ENCODE data around the gene SP110. TPM values are rescaled to one million over a fixed set of nuclear protein-coding genes. Genes with fewer than 3 reads are reported as not detected.

Gene SP110
- total and polyA plus RNA-seq, 4 donors: 16.2 to 31.4 (median 28.1) TPM

- DNase-seq (peak in 2 of 3 donors; percentile 6 to 16), ATAC-seq (ENCODE audit: insufficient read depth, low FRiP score) (no peak)
- no peak for TF ChIP-seq CTCF (IDR thresholded peaks at IDR 0.05; ENCODE audit: control extremely low read depth, extremely low read depth)
- peaks cover 0 to 17% (median 0%) of the 10 kb centered on the region in 5 donors for H3K4me1 ChIP-seq (ENCODE audit: control insufficient read depth in 5 of 5, insufficient read depth in 5 of 5, low read length in 5 of 5)
- 28 to 29% methylated on average over 2 of the region's 2 CpGs for WGBS, 2 donors
- peaks cover 9 to 20% (median 18%) of the 10 kb centered on the region in 4 donors for H3K36me3 ChIP-seq (ENCODE audit: control insufficient read depth in 4 of 4, insufficient read depth in 4 of 4, low read length in 4 of 4)
- no peak overlapping the region for H3K9ac ChIP-seq (ENCODE audit: insufficient read depth in 1 of 2, low read length in 2 of 2)
- no peaks in the 10 kb centered on the region for H3K9me3 ChIP-seq (ENCODE audit: control insufficient read depth in 4 of 4, insufficient read depth in 3 of 4, low read length in 3 of 4)
- no peak overlapping the region for H3K27ac ChIP-seq (ENCODE audit: low read depth in 1 of 2, low read length in 1 of 2)
- no peaks in the 10 kb centered on the region for H3K27me3 ChIP-seq (ENCODE audit: control insufficient read depth in 3 of 3, insufficient read depth in 3 of 3, low read length in 2 of 3)
- no peak overlapping the region for H3K4me3 ChIP-seq
Observed at GRCh38 chr2:230218421-230218820, 1.4 kb downstream of the SP110 start.

GRCh38 chr2:230217424-230217823, 2.4 kb downstream of the SP110 start:
- Histone ChIP-seq H3K9ac (ENCODE audit: insufficient read depth in 1 of 2, low read length in 2 of 2) (no peak overlapping the region), H3K4me3 (no peak overlapping the region), H3K27ac (ENCODE audit: low read depth in 1 of 2, low read length in 1 of 2) (no peak overlapping the region), H3K4me1 (ENCODE audit: control insufficient read depth in 5 of 5, insufficient read depth in 5 of 5, low read length in 5 of 5) (peaks cover 0 to 17% (median 0%) of the 10 kb centered on the region in 5 donors), H3K36me3 (ENCODE audit: control insufficient read depth in 4 of 4, insufficient read depth in 4 of 4, low read length in 4 of 4) (peaks cover 15 to 25% (median 22%) of the 10 kb centered on the region in 4 donors), H3K9me3 (ENCODE audit: control insufficient read depth in 4 of 4, insufficient read depth in 3 of 4, low read length in 3 of 4) (no peaks in the 10 kb centered on the region), H3K27me3 (ENCODE audit: control insufficient read depth in 3 of 3, insufficient read depth in 3 of 3, low read length in 2 of 3) (no peaks in the 10 kb centered on the region)
- no peak for TF ChIP-seq CTCF (IDR thresholded peaks at IDR 0.05; ENCODE audit: control extremely low read depth, extremely low read depth)
- no peak for ATAC-seq (ENCODE audit: insufficient read depth, low FRiP score)
- no peak for DNase-seq
- WGBS, 2 donors: 73 to 81% methylated on average over 3 of the region's 3 CpGs

- WGBS, 2 donors: 84 to 92% methylated on average over 1 of the region's 1 CpG
- no peak for ATAC-seq (ENCODE audit: insufficient read depth, low FRiP score)
- Histone ChIP-seq H3K9ac (ENCODE audit: insufficient read depth in 1 of 2, low read length in 2 of 2) (no peak overlapping the region), H3K4me1 (ENCODE audit: control insufficient read depth in 5 of 5, insufficient read depth in 5 of 5, low read length in 5 of 5) (peaks cover 0 to 17% (median 0%) of the 10 kb centered on the region in 5 donors), H3K36me3 (ENCODE audit: control insufficient read depth in 4 of 4, insufficient read depth in 4 of 4, low read length in 4 of 4) (peaks cover 18 to 31% (median 27%) of the 10 kb centered on the region in 4 donors), H3K27me3 (ENCODE audit: control insufficient read depth in 3 of 3, insufficient read depth in 3 of 3, low read length in 2 of 3) (no peaks in the 10 kb centered on the region), H3K27ac (ENCODE audit: low read depth in 1 of 2, low read length in 1 of 2) (no peak overlapping the region), H3K4me3 (no peak overlapping the region), H3K9me3 (ENCODE audit: control insufficient read depth in 4 of 4, insufficient read depth in 3 of 4, low read length in 3 of 4) (no peaks in the 10 kb centered on the region)
- no peak for TF ChIP-seq CTCF (IDR thresholded peaks at IDR 0.05; ENCODE audit: control extremely low read depth, extremely low read depth)
- DNase-seq: no peak
Observed at GRCh38 chr2:230216489-230216888, 3.3 kb downstream of the SP110 start.
